Adipose tissue (tissue), 3 donors: Measurements from ENCODE around the gene DOLPP1. TPM values are rescaled to one million over a fixed set of nuclear protein-coding genes. Genes with fewer than 3 reads are reported as not detected.

ENCODE experiments used
- polyA plus RNA-seq, 3 donors: library from polyadenylated mRNA; stranded (reverse); fragments of 200-250 nt; gene quantifications; one replicate each; pipeline ENCODE4 v1.2.3, GENCODE V29; 2013
- donor health status: healthy with polysubstance abuse.
- donor health status: Bipolar disorder and iron deficiency.
- donor health status: healthy.

The DOLPP1 gene
- polyA plus RNA-seq, 3 donors, result 3.5 to 7.8 (median 7.3) TPM

Other genes with a start within 250 kb of the DOLPP1 start
- gene KYAT1, start 199.2 kb upstream of the DOLPP1 start, polyA plus RNA-seq, result 1 to 10 TPM; 1.7 to 6.2 (median 3.3) TPM
- gene LRRC8A, start 199.0 kb upstream of the DOLPP1 start, polyA plus RNA-seq, result 10 to 100 TPM; 15.3 to 31.3 (median 21.6) TPM
- gene PHYHD1, start 160.1 kb upstream of the DOLPP1 start, polyA plus RNA-seq, result 10 to 100 TPM; 41.6 to 58.1 (median 51.5) TPM
- 10 to 100 TPM in 1 of 3 donors, 1 to 10 TPM in 2; 4.7 to 15.5 (median 9.5) TPM for gene DOLK, start 133.5 kb upstream of the DOLPP1 start, polyA plus RNA-seq
- 10 to 100 TPM in 2 of 3 donors, 1 to 10 TPM in 1; 7.8 to 20.9 (median 12.4) TPM for gene NUP188, start 133.4 kb upstream of the DOLPP1 start, polyA plus RNA-seq
- 10 to 100 TPM; 44.2 to 78.3 (median 55.2) TPM for gene SH3GLB2, start 52.8 kb upstream of the DOLPP1 start, polyA plus RNA-seq
- gene MIGA2, start 44.5 kb upstream of the DOLPP1 start, polyA plus RNA-seq, result 10 to 100 TPM; 11.6 to 25.2 (median 21.5) TPM
- gene CRAT, start 29.7 kb downstream of the DOLPP1 start, polyA plus RNA-seq, result 10 to 100 TPM; 51.4 to 74.8 (median 52.2) TPM
- 10 to 100 TPM; 42.9 to 78.6 (median 43.6) TPM for gene PTPA, start 30.3 kb downstream of the DOLPP1 start, polyA plus RNA-seq
- 10 to 100 TPM in 2 of 3 donors, 1 to 10 TPM in 1; 3.8 to 16.8 (median 10.3) TPM for gene IER5L, start 97.2 kb downstream of the DOLPP1 start, polyA plus RNA-seq